Measurements from ENCODE around the gene NUDT4.

GRCh38 chr12:93443576-93443975, 65.9 kb downstream of the NUDT4 start:
- TF ChIP-seq ZNF274 (IDR thresholded peaks at IDR 0.05; ENCODE audit: borderline replicate concordance, extremely low read depth, low read length) (no peak), EZH2 (IDR thresholded peaks at IDR 0.05; ENCODE audit: low read depth, low read length, severe bottlenecking) (no peak), POLR2A (IDR thresholded peaks at IDR 0.05; ENCODE audit: control extremely low read depth in 1 of 2, low read depth in 2 of 2, low read length in 2 of 2) (no peak), ATF3 (IDR thresholded peaks at IDR 0.05; ENCODE audit: insufficient read depth, low read depth, low read length) (no peak), TEAD4 (IDR thresholded peaks at IDR 0.05; ENCODE audit: low read depth, low read length) (no peak)
- TF ChIP-seq, protein P1, sequence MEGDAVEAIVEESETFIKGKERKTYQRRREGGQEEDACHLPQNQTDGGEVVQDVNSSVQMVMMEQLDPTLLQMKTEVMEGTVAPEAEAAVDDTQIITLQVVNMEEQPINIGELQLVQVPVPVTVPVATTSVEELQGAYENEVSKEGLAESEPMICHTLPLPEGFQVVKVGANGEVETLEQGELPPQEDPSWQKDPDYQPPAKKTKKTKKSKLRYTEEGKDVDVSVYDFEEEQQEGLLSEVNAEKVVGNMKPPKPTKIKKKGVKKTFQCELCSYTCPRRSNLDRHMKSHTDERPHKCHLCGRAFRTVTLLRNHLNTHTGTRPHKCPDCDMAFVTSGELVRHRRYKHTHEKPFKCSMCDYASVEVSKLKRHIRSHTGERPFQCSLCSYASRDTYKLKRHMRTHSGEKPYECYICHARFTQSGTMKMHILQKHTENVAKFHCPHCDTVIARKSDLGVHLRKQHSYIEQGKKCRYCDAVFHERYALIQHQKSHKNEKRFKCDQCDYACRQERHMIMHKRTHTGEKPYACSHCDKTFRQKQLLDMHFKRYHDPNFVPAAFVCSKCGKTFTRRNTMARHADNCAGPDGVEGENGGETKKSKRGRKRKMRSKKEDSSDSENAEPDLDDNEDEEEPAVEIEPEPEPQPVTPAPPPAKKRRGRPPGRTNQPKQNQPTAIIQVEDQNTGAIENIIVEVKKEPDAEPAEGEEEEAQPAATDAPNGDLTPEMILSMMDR (IDR thresholded peaks at IDR 0.05; ENCODE audit: control extremely low read depth in 1 of 3, insufficient read depth in 1 of 3, low read depth in 1 of 3, low read length in 3 of 3), result no peak

All from H1 (cell line).